ENCODE data around the gene KRTAP10-5.

DNA sequence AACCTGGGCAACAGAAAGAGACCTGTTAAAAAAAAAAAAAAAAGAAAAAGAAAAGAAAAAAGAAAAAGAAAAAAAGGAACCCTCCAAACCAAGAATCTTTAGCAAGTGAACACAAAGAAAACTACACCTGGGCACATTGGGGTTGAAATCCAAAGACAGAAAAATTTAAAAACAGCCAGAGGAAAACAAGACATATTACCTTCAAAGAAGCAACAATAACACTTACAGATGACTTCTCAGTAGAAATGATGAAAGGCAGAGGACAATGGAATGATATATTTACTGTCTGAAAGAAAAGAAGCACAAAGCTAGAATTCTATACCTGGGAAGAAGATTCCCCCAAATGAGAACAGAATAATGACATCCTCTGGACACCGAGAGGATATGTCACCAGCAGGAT, 37.7 kb downstream of the KRTAP10-5 start:
- no peak for TF ChIP-seq POLR2A (IDR thresholded peaks at IDR 0.05)
- TF ChIP-seq, protein P1, sequence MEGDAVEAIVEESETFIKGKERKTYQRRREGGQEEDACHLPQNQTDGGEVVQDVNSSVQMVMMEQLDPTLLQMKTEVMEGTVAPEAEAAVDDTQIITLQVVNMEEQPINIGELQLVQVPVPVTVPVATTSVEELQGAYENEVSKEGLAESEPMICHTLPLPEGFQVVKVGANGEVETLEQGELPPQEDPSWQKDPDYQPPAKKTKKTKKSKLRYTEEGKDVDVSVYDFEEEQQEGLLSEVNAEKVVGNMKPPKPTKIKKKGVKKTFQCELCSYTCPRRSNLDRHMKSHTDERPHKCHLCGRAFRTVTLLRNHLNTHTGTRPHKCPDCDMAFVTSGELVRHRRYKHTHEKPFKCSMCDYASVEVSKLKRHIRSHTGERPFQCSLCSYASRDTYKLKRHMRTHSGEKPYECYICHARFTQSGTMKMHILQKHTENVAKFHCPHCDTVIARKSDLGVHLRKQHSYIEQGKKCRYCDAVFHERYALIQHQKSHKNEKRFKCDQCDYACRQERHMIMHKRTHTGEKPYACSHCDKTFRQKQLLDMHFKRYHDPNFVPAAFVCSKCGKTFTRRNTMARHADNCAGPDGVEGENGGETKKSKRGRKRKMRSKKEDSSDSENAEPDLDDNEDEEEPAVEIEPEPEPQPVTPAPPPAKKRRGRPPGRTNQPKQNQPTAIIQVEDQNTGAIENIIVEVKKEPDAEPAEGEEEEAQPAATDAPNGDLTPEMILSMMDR (IDR thresholded peaks at IDR 0.05), result no peak

Measured in adrenal gland (tissue), 5 donors.